ENCODE results near the gene DYNLRB2.

DNA sequence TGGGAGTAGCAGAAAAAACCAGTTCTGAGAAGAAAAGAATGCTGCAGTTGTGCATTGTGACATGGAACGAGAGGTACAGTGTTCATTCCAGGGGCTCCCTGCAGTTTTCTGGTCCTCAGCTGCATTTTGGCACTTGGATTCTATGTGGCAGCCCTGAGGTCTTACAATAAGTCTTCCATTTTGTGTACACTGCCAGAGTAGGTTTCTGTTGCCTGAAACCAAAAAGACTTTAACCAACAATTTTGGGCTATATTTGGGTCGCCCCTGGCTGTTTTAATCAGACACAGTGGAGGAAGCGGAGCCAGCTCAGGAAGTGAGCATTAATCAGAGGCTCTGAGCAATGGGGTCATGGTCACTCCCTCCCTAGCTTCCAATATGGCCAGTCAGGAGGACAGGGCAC lies 15.7 kb downstream of the DYNLRB2 start:
- TF ChIP-seq, protein P1, sequence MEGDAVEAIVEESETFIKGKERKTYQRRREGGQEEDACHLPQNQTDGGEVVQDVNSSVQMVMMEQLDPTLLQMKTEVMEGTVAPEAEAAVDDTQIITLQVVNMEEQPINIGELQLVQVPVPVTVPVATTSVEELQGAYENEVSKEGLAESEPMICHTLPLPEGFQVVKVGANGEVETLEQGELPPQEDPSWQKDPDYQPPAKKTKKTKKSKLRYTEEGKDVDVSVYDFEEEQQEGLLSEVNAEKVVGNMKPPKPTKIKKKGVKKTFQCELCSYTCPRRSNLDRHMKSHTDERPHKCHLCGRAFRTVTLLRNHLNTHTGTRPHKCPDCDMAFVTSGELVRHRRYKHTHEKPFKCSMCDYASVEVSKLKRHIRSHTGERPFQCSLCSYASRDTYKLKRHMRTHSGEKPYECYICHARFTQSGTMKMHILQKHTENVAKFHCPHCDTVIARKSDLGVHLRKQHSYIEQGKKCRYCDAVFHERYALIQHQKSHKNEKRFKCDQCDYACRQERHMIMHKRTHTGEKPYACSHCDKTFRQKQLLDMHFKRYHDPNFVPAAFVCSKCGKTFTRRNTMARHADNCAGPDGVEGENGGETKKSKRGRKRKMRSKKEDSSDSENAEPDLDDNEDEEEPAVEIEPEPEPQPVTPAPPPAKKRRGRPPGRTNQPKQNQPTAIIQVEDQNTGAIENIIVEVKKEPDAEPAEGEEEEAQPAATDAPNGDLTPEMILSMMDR (IDR thresholded peaks at IDR 0.05; ENCODE audit: borderline replicate concordance, extremely low read depth, low read length, poor library complexity, severe bottlenecking), result no peak
- TF ChIP-seq EZH2 (IDR thresholded peaks at IDR 0.05; ENCODE audit: borderline replicate concordance, low read depth, low read length, severe bottlenecking), result no peak

All from DND-41 (cell line).